Hindlimb muscle (tissue), 1 donor: ENCODE measurements around the gene PLCB4. TPM values are rescaled to one million over a fixed set of nuclear protein-coding genes. Genes with fewer than 3 reads are reported as not detected.

Experiments used
- DNase-seq: peaks from one replicate; pipeline ENCODE4 v3.0.0-alpha.2; 2013
- polyA plus RNA-seq: library from polyadenylated mRNA; unstranded; fragments of 120-200 nt; gene quantifications from one replicate; pipeline ENCODE4 v1.2.1, GENCODE V29; 2013; ENCODE audit not compliant: insufficient read length

Gene PLCB4
- polyA plus RNA-seq, 1 donor, result 3.2 TPM

DNA sequence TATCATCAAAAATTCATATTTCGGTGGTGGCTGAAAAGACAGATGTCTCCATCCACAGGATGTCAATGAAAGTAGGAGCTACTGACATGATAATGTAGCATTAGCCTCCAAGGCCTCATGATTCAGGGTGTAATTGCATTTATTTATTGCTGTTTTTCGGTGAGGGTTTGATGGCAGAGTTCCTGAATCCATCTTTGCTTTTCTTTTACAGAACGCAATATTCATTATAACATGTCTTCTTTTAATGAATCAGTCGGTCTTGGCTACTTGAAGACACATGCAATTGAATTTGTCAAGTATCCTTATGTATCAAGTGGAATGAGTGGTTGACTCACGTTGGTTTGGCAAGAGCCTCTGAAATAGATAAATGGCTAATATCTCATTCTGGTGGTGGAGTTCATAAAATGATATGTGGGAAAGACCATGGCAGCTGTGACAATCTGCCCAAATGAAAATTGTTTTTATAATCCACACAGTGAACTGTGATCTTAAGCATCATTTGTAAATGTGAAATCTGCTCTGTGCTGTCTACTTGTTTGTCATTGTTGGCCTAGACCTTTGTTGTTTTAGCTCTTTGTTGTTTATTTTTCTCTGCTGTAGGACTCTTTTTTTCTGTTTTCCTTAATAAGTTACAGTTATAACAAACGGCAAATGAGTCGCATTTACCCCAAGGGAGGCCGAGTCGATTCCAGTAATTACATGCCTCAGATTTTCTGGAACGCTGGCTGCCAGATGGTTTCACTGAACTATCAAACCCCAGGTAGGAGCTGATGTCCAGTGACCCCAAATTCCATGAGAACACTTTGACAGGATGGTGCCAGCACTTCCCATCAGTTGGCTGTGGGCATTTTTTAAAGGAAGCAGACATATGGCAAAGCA is 339.8 kb downstream of the PLCB4 start:
- no peak for DNase-seq

DNA sequence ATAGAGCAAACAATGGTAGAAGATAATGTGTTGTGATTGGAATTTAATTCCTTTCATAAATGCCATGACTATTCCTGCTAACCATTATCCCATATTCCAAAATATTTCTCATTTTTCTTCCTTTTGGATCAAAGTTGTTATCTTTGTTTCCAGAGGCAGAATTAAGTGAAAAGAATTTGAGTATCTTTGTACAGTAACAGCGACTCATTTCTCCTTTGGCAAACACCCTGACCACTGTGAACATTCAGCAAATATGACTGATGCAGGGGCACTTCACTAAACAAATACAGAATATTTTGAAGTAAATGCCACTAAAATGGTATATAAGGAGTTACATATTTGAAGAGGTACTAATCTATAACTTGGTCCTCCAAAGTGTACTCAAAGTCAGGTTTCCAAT is 340.5 kb downstream of the PLCB4 start:
- DNase-seq, result no peak

DNA sequence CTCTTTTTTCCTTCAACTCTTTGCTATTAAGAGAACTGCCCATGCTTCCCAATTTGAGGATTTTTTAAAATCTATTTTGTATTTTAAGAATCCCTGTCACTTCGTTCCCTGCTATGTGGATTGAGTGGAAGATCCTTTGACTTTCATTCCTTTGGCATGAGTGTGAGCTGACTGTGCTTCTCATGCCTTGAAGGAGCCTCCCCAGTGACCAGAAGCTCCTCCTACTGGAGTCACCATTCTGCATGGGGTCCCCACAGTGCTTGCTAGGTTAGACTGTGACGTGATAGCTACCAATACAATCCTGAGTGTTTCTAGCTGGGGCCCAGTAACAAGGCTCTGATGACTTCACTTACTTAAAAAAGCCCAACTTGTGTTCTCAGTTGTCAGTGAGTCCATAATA is 341.1 kb downstream of the PLCB4 start:
- no peak for DNase-seq

DNA sequence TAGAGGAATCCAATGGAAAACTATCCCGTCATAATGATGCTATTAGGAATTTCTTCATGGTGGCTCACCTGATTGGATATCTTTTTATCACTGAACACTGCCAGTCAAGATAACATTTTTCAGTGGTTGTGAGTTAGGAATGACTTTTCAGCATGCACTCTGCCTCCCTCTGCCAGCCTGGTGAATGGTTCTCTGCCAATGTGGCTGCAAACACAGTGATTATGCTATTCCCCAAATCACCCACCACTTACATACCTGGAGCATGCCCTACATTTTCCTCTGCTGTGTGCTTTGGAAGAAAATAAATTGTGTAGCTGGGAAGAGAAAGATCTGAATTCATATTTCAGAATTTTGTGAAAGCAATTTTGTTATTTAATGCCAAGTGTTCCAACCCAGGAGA is 342.9 kb downstream of the PLCB4 start:
- no peak for DNase-seq

DNA sequence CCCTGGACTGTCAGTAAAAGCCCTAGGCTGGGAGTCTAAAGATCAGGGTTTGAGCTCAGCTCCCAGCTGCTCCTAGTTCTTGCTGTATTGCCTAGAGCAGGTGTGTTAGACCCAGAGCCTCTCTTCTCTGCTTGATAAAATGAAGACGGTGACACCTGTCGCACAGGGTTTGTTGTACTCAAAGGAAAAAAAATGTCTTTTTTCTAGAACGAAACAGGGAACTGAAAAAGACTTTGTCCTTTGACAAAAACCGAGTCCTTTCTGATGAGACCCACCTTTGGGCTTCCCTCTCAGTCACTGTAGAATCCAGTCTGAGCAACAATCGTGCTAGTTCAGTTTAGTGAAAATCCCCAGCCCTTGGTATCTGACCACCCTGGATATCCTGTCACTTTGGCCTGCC is 343.4 kb downstream of the PLCB4 start:
- DNase-seq, result no peak

DNA sequence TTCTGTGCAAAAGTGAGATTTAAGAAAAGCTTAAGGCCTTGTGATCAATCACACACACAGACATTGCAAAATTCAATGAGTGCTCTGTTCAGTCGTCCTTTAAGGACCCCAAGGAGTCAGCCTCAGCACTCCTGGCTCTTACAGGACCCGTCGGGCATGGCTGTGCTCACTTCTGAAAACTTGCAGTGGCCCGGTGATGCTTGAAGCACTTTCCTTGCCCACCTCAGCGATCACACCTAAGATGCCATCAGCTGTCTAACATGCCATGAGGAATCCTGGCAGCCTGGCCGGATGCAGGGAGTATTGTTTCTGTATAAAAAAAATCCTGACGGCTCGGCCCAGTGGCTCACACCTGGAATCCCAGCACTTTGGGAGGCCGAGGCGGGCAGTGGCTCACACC is 344.1 kb downstream of the PLCB4 start:
- no peak for DNase-seq

DNA sequence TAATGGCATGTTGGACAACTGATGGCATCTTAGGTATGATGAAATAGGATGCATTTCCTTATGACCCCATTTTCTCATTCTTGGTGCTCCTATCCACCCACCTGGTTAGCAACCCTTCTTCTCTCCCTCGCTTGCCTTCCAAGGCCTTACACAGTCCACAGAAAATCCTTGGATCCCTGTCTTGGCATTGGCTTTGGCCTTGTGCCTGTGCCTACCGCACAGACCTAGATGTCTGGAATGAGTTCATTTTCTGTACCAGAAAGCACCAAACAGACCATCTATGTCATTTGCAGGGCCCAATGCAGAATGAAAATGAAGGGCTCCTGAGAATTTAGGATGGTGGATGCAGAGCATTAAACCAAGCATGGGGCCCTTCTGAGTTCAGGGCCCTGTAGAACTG is 346.5 kb downstream of the PLCB4 start:
- no peak for DNase-seq

DNA sequence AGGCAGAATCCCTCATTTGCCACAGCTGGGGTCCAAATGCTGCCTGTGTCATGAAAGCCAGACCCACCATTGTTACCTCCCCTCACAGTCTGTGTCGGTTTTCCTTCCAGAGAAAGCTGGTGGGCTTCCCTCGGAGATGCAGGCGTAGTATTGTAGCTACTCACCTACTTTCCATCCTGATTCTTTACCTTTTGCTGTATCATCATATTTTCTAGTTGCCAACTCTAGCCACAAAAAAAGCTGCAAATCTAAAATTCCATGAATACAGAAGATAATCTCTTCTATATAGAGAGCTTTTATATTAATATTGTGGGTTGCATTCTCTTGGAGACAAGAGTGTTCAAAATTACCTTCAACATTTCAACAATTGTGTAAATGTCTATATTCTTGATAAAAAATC is 347.5 kb downstream of the PLCB4 start:
- no peak for DNase-seq

DNA sequence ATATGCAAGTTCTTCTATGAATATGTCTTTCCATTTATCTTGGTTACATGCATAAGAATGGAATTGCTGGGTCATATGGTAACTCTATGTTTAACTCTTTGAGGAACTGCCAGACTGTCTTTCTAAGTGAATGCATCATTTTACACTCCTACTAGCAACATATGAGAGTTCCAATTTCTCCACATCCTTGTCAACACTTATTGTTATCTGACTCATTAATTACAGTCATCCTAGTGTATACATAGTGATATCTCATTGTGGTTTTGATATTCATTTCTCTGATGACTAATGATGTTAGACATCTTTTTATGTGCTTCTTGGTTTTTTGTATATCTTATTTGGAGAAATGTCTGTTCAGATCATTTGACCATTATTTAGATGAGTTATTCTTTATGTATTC is 348.8 kb downstream of the PLCB4 start:
- DNase-seq, result no peak

DNA sequence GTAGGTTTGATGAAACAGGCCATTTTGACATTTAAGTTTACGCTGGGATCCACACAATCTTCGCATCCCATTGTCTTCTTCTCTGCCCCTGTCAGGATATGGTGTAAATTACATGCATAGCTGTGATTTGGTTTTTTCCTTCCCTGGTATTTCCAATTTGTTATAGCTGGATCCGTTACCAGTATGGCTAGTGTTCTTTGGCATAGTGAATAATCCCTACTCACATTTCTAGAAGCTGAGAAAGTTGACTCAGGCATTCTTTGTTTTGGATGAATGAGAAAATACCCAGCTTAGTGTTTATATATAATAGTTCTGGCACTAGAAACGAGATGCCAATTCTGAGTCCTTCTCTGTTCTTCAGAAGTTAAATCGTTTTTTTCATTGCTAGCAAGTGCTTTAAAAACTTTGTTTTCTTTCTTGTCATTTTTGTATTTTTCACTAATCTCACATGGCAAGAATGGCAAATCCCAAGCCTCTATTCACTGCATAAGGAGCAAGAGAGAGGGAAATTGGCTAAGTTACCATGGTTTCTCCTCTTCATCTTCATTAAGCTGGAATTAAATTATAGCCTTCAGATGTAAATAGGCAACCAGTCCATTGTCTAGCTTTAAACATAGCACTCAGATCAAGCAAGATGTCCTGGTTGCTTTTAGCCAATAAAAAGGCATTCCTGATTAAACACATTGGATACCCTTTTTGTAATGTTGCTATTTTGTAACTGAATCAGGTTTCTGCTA is 353.6 kb downstream of the PLCB4 start:
- DNase-seq, result no peak

DNA sequence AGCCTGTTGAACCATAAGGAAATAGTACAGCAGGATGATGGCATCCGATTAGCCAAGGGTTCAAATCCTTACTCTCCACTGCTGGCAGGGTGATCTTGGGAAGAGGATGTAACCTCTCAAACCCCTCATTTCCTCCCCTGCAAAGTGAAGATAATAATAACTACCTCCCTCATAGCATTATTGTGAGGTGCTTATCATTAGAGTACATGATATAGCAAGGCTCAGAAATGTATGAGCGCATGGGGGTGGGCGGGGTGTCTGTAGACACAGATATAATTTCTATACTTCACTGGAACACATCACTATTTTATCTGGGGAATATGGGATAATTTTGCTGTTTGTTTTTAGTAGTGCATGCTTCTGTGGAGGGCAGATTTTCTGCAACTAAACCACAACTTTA is 355.7 kb downstream of the PLCB4 start:
- no peak for DNase-seq

DNA sequence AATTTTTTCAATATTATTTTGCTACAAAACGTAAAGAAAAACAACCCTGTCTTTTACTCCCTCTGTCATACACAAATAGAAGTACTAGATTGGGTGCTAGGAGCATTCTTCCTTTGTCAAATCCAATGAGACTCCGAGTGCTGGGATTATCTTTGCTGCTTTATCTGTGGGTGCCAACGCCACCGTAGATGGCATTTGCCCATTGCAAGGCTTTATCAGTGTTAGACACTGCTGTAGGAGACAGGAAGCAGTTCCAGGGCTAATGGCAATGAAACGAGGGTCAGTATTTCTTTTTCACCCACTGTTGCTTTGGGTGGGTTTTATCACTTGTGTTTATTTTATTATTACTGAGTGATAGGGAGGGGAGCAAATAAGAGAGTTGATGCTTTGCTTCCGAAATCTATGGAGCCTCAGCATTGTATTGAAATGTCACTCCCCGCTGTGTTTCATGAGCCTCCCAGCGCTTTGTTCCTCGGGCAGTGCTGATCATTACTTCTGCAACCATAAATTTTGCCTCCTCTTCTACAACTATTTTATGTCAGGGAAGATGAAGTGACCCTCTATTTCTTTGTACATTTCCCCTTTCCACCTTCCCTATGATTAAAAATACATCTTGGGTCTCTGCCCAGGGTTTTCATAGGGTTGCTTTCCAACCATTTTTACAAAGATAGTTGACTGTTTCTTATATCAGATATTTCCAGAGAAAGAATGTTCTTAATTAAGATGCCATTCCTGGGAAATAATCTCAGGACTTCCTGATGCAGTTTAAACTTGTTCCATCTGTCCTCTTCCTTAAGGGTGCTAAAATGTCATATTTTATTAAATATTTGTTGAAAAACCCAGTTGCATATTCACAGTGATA is 358.8 kb downstream of the PLCB4 start:
- DNase-seq, result no peak

DNA sequence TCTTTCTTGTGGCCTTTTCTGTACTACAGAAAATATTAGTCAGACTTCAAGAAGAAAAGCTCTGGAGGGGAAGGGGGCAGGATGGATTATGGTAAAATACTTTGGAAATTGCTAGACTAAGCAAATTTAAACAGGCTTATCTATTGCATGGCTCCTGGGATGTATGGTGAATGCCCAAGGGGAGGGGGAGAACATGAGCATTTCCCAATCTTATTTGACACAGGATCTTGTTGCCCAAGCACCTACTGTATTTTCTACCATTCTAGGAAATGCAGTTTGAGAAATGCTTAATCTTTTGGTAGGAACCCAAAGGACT is 359.4 kb downstream of the PLCB4 start:
- DNase-seq, result no peak

DNA sequence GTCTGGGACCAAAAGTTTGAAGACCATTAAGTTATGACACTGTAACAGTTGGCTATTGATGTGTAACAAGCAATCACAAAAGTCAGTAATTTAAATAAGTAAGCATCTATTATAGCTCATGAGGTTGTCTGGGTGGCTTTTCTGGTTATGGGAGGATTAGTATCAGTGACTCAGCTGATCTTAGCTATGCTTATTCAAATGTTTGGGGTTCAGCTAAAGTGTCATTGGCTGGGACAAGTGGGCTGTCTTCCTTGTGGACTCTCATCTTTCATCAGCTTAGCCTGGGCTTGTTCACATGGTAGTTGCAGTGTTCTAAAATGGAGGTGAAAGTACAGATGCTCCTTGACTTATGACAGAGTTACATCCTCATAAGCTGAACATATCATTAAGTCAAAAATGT is 370.9 kb downstream of the PLCB4 start:
- DNase-seq, result no peak

DNA sequence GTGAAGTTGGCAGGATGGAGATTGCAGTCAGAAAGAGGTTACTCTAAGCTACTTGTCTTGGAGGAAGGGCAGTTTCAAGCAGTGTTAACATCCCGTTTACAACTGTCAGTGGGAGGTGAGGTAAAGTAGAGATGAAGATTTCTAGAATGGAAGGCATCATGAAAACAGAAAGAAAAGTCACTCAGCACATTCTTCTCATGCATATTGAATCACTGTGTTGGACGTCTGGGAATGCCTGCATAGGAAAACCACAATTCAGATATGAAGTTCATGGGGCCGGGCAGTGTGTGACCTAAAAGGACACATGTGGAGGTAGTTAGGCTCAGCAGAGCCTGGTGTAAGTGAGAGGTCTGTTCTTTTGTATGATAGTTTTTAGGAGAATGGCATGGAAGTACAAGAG is 372.0 kb downstream of the PLCB4 start:
- no peak for DNase-seq

DNA sequence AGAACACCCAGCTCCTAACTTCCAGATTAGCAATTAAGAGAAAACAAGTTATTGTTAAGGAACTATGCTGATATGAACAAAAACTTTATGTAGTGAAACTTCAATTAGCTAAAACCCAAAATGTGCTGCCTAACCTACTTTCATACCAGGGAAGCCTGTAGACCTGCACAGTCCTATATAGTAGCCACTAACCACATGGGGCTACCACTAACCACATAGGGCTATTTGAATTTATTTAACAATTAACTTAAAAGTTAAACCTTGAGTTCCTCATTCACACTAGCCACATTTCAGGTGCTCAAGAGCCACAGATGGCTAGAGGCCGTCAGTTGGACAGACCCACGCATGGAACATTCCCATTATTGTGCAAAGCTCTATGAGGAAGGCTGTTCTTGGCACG is 373.1 kb downstream of the PLCB4 start:
- no peak for DNase-seq

DNA sequence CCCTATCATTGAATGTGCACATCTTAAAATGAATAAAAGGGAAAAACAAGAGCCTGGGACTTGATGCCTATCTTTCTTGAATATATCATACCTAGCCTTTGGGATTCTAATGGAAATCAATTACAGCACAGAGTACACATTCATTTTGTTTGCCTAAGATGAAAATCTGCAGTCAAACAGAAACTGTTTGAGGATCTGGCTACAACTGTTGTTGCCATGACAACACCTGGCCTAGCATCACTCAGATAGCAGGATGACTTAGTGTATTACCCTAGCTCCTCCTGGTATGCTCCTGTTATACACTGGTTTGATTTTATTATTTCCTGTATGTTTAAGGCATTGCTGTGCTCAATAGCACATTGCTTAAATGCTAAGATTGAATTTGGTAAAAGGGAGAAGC is 374.0 kb downstream of the PLCB4 start:
- DNase-seq, result no peak

DNA sequence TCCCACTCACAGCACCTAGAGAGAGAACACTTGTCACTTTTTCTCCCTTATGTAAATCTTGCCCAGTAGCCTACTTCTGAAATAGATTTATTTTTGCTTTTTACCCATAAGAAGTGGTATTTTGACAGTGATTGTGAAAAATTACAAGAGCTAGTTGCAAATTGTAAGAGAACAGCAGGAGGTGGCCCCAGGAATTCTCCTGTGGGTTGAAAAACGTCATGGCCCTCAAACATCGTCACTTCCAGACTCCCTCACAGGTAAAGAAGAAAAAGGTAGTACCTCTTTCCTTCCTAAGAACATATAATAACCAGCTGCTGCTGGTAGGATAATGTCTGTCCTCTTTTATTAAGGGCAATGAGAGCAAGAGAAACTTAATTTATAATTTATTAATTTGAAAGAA is 376.0 kb downstream of the PLCB4 start:
- DNase-seq, result no peak

DNA sequence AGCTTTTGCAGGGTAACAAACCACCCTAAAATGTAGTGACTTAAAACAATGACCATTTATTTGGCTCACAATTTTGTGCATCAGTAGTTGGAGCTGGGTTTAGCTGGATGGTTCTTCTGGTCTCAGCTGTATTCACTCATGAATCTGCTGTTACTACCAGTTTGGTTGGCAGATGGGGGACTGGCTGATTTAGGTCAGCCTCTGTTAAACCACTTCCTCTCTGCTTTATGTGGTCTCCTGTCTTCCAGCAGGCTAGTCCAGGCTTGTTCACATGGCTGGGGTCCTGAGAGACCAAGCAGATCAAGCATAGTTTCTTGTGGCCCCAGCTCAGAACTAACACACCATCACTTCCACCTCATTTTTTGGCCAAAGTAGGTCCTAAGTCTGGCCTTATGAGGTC is 378.3 kb downstream of the PLCB4 start:
- no peak for DNase-seq

DNA sequence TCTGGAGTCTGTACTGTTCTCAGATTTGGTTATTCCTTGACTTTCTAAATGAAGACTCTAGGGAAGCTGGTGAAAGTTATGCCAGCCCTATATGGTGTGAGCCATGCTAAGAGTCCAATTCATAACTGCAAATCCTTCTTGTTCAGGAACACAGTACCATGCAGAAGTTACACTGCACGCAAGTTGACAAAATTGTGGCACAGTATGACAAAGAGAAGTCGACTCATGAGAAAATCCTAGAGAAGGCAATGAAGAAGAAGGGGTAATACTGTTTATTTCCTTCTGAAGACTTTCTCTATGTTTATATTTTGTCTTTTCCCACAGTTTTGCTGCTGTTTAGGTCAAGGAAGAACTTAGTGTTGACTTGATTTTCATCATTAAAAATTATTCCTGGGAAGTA is 384.3 kb downstream of the PLCB4 start:
- no peak for DNase-seq

DNA sequence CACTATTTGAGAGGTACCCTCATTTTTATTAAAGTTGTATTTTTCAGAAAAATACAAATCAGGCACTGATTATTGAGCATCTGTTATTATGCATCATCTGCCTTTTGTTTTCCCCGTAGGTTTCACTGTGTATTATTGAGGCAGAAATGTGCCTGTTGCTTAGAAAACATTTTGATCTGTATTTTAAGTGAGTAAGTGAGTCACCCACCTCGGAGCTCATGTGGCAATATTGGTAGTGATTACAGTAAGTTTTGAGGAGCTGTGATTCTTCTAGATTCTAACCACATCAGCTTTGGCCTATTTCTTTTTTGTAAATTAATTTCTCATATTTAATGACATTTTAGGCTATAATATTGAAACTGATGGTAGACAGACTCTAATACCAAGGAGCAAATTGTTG is 385.9 kb downstream of the PLCB4 start:
- no peak for DNase-seq

DNA sequence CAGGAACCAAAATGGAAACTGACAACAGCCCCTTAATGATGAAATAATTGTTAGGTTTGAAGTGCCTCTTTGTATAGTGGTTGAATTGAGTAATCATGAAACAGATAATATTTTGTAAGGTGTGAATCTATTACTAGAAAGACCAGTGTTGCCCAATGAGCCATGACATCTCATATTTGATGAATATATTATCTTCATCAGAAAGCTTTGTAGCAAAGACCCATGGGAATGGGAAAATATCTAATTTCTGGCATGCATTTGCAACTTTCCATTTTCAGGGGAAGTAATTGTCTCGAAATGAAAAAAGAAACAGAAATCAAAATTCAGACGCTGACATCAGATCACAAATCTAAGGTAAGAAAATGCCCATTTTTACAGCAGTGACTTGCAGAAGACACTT is 388.2 kb downstream of the PLCB4 start:
- DNase-seq, result no peak

DNA sequence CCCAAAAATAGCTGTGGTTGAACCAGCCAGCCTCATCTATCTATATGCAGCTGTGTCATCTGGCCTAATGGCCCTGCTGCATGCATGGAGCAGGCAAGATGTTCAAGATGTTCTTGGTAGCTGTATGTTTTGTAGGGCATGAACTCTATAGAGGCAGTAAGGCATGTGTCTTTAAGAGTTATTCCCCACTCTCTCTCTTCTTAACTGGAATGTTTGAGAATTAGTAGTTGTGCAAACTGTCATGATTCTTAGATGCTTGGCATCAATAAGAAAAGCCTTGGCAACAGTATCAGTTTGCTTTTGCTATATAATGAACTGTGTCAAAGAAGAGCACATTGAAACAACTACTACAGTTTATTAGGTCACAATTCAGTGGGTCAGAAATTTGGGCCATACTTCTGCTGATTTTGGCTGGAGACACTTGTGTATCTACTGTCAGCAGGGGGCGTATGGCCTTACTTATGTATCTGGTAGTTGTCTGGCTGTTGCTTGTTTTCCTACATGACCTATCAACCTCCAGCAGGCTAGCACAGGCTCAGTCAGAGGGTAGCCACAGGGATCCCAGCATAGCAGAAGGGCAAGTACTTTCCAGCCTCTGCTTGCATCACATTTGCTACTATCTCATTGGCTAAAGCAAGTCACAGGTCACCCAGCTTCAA is 389.4 kb downstream of the PLCB4 start:
- DNase-seq, result no peak
